Endodermal cell (in vitro differentiated cells): Measurements from ENCODE around the gene GDAP1L1. TPM values are rescaled to one million over a fixed set of nuclear protein-coding genes. Genes with fewer than 3 reads are reported as not detected.

Experiments used
- DNase-seq: peaks from one replicate; pipeline ENCODE4 v3.0.0-alpha.2; 2017
- H3K27ac ChIP-seq: 2 replicates; pipeline ENCODE4 v1.5.1; 2013; ENCODE audit warnings: mild to moderate bottlenecking, low read depth, low read length, moderate library complexity
- H3K27me3 ChIP-seq: 2 replicates; pipeline ENCODE4 v1.6.1; 2013; ENCODE audit warnings: mild to moderate bottlenecking, low read length, moderate library complexity; ENCODE audit not compliant: insufficient read depth, control insufficient read depth, poor library complexity, severe bottlenecking
- H3K36me3 ChIP-seq: 2 replicates; pipeline ENCODE4 v1.7.0; 2013; ENCODE audit warnings: mild to moderate bottlenecking, low read length, moderate library complexity; ENCODE audit not compliant: control insufficient read depth, insufficient read depth
- H3K4me1 ChIP-seq: one replicate; pipeline ENCODE4 v1.7.0; 2013; ENCODE audit warnings: low read length; ENCODE audit not compliant: control insufficient read depth, insufficient read depth
- H3K4me3 ChIP-seq: 2 replicates; pipeline ENCODE4 v1.5.1; 2013; ENCODE audit warnings: mild to moderate bottlenecking, low read length, moderate library complexity
- H3K9ac ChIP-seq: 2 replicates; pipeline ENCODE4 v1.6.1; 2013; ENCODE audit warnings: mild to moderate bottlenecking, low read length, moderate library complexity; ENCODE audit not compliant: poor library complexity, severe bottlenecking; ENCODE audit errors: extremely low read depth
- H3K9me3 ChIP-seq: 2 replicates; pipeline ENCODE4 v1.6.1; 2013; ENCODE audit warnings: mild to moderate bottlenecking, low read length, moderate library complexity; ENCODE audit not compliant: control insufficient read depth
- H3K27ac Mint-ChIP-seq: 2 replicates; pipeline ENCODE4 v1.8.0; 2020; ENCODE audit warnings: mixed read lengths
- H3K27me3 Mint-ChIP-seq: 2 replicates; pipeline ENCODE4 v1.8.0; 2021; ENCODE audit warnings: mild to moderate bottlenecking, mixed read lengths; ENCODE audit not compliant: insufficient read depth
- H3K36me3 Mint-ChIP-seq: 2 replicates; pipeline ENCODE4 v1.8.0; 2020; ENCODE audit warnings: low read depth, mixed read lengths
- H3K4me1 Mint-ChIP-seq: 2 replicates; pipeline ENCODE4 v1.8.0; 2020; ENCODE audit warnings: mixed read lengths
- H3K4me3 Mint-ChIP-seq: 2 replicates; pipeline ENCODE4 v1.8.0; 2020; ENCODE audit warnings: mild to moderate bottlenecking, moderate library complexity, mixed read lengths
- H3K9me3 Mint-ChIP-seq: 2 replicates; pipeline ENCODE4 v1.8.0; 2020; ENCODE audit warnings: mild to moderate bottlenecking, mixed read lengths
- WGBS, 2 experiments: methylation state at CpG; one replicate each; pipeline versions ENCODE4 v1.1.5 to v1.1.7; 2013; ENCODE audit warnings: missing lambda C conversion rate in 2 of 2, mixed read lengths in 1 of 2; ENCODE audit not compliant: insufficient coverage in 1 of 2, insufficient read length in 1 of 2; 5-methylcytosine and 5-hydroxymethylcytosine counted together
- total RNA-seq, 2 donors: library from RNA; stranded (reverse); fragmentation: NEBNext Ultra II Directional in 1 of 2; extraction: Animal tissue kit (Norgen Biotek cat#: 25700) in 1 of 2; gene quantifications; 2 replicates in 1 of 2; 3 replicates in 1 of 2; pipeline ENCODE4 v1.2.1, GENCODE V29; 2021
- TF ChIP-seq, protein P1 (sequence below): fragments of 200-600 bp; sonication (generic); conservative IDR thresholded peaks from 2 replicates; pipeline ENCODE4 v1.5.0; 2021; ENCODE audit warnings: antibody characterized with exemption, mild to moderate bottlenecking

Gene GDAP1L1
- total RNA-seq, 2 donors from 2014 or later = 1.9 TPM; not detected in 1

DNA sequence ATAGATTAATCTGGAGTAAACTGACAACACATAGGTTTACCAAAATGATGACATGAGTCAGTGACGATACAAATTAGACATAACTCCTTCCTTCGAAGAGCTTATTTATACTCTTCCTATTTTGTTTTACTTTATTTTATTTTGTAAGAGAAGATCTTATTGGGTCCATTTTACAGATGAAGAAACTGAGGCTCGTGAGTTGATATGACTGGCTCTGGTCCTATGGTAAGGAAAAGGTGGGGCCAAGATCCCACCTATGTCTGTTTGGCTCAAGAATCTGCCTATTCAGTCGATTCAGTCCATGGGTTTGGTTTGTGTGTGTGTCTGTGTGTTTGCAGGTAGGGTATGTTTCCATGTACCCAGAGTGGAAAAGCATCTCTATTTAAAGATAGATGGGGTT, 81.3 kb downstream of the GDAP1L1 start:
- Mint-ChIP-seq H3K9me3 (peaks cover 3% of the 10 kb centered on the region), H3K36me3 (no peaks in the 10 kb centered on the region), H3K4me1 (peaks cover 7% of the 10 kb centered on the region), H3K27me3 (no peaks in the 10 kb centered on the region), H3K4me3 (no peak overlapping the region), H3K27ac (no peak overlapping the region)
- TF ChIP-seq, protein P1, sequence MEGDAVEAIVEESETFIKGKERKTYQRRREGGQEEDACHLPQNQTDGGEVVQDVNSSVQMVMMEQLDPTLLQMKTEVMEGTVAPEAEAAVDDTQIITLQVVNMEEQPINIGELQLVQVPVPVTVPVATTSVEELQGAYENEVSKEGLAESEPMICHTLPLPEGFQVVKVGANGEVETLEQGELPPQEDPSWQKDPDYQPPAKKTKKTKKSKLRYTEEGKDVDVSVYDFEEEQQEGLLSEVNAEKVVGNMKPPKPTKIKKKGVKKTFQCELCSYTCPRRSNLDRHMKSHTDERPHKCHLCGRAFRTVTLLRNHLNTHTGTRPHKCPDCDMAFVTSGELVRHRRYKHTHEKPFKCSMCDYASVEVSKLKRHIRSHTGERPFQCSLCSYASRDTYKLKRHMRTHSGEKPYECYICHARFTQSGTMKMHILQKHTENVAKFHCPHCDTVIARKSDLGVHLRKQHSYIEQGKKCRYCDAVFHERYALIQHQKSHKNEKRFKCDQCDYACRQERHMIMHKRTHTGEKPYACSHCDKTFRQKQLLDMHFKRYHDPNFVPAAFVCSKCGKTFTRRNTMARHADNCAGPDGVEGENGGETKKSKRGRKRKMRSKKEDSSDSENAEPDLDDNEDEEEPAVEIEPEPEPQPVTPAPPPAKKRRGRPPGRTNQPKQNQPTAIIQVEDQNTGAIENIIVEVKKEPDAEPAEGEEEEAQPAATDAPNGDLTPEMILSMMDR = no peak
- no peak overlapping the region for H3K9ac ChIP-seq
- H3K27me3 ChIP-seq = no peaks in the 10 kb centered on the region
- 22 to 80% methylated on average over 1 to 3 of the region's 4 CpGs for WGBS, 2 experiments
- no peaks in the 10 kb centered on the region for H3K36me3 ChIP-seq
- H3K9me3 ChIP-seq = no peaks in the 10 kb centered on the region
- no peak overlapping the region for H3K4me3 ChIP-seq
- DNase-seq = no peak
- no peaks in the 10 kb centered on the region for H3K4me1 ChIP-seq
- no peak overlapping the region for H3K27ac ChIP-seq

Other genes starting within 250 kb of the GDAP1L1 start
- gene JPH2, start 60.1 kb upstream of the GDAP1L1 start, total RNA-seq = 1 to 10 TPM in 1 of 2 donors, under 1 TPM in 1; 0.86 to 1.0 TPM
- gene OSER1, start 36.5 kb upstream of the GDAP1L1 start, total RNA-seq = 10 to 100 TPM; 34.2 to 38.7 TPM
- 1 to 10 TPM; 2.4 to 2.9 TPM for gene FITM2, start 63.9 kb downstream of the GDAP1L1 start, total RNA-seq
- not detected for gene R3HDML, start 89.7 kb downstream of the GDAP1L1 start, total RNA-seq
- gene HNF4A, start 108.4 kb downstream of the GDAP1L1 start, total RNA-seq = 10 to 100 TPM; 56.3 to 58.0 TPM
- gene TTPAL, start 228.6 kb downstream of the GDAP1L1 start, total RNA-seq = 10 to 100 TPM; 18.3 to 19.4 TPM